ENCODE measurements around the gene HK2.

The HK2 gene

DNA sequence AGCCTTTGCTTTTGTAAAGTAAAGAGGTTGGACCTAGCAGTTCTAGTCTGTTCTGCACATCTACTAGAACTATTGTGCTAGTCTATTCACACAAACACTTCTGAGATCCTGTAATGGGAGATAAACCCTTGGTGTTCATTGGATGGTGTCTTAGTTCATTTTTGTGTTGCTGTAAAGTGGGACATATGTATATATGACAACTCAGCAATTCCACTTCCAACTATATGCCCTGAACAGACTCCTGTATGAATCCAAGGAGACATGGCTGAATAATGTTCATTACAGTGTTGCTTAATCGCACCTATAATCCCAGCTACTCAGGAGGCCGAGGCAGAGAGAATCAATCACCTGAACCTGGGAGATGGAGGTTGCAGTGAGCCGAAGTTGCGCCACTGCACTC, 23.3 kb downstream of the HK2 start:
- no peak for DNase-seq

DNA sequence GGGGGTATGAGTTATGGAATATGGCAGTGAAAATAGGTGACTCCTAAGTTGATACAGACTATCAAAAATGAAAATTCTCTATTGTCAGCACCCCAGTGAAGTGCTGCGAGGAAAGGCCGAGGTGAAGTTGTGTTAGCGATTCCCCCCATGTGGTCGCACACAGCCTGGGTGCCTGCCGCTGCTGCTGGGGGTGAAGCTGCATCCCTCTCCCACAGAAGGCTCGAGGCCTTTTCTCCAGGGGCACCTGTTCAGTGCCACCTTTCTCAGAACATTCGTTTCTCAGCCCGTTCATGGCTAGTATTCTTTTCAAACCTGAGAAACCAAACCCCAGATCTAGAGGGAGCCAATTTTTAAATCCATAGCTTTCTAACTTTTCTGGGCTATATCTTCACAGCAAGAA, 23.8 kb downstream of the HK2 start:
- DNase-seq: no peak

DNA sequence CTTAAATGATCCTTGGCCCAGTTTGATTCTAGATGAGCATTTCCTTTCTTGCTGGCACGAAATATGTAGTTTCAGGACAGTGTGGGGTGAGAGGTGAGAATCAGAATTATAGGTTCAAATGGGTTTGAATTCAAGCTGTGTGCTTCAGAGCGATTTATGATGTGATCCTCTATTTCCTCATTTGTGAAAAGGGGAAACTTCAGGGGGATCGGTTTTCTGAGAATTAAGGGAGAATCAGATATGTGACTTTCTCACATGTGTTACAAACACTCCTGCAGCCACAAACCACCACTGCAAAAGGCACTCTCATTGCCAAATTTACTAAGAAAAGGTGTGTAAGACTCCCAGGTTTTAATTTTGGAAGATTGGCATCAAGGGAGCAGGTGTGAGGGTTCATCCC, 24.4 kb downstream of the HK2 start:
- DNase-seq: no peak

DNA sequence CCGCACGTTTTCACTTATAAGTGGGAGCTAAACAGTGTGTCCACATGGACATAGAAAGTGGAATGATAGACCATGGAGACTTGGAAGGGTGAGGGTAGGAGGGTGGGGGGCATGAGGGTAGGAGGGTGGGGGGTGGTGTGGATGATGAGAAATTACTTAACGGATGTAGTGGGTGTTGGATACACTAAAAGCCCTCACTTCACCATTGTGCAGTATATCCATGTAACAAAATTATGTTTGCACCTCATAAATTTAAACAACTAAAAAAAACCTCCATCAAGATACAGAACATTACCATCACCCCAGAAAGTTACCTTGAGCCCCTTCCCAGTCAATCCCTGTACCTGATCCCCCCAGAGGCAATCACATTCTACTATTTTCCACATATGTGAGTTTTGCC, 26.2 kb downstream of the HK2 start:
- DNase-seq: no peak

DNA sequence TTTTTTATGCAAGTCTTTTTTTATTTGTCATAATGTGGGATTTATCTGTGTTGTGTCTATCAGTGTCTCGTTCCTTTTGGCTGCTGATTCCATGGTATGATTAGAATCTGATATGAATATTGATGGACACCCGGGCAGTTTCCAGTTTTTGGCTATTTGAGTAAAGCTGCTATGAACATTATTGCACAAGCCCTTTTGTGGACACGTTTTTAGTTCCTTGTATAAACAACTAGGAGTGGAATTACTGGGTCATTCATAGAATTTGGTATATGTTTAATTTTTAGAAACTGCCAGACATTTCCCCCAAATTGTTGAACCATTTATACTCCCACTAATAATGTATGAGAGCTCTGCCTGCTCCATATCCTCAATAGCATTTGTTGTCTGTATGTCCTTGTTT, 26.6 kb downstream of the HK2 start:
- no peak for DNase-seq

DNA sequence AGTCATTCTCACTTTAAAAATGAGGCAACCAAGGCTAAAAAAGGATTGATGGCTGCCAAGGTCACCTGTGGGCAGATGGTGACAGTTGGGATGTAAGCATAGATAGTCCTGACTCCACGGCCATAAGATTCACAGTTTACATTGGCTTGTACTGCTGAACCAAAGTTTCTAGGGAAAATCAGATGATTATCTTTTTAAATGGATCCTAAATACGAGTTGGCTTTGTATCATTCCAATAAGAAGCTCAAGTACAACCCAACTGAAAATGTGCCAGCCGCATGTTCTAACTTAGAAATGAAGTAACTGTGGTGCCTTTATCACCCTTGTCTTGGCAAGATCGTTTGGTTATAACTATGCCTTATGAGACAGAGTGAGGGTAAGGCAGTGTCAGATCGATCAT, 27.6 kb downstream of the HK2 start:
- no peak for DNase-seq

DNA sequence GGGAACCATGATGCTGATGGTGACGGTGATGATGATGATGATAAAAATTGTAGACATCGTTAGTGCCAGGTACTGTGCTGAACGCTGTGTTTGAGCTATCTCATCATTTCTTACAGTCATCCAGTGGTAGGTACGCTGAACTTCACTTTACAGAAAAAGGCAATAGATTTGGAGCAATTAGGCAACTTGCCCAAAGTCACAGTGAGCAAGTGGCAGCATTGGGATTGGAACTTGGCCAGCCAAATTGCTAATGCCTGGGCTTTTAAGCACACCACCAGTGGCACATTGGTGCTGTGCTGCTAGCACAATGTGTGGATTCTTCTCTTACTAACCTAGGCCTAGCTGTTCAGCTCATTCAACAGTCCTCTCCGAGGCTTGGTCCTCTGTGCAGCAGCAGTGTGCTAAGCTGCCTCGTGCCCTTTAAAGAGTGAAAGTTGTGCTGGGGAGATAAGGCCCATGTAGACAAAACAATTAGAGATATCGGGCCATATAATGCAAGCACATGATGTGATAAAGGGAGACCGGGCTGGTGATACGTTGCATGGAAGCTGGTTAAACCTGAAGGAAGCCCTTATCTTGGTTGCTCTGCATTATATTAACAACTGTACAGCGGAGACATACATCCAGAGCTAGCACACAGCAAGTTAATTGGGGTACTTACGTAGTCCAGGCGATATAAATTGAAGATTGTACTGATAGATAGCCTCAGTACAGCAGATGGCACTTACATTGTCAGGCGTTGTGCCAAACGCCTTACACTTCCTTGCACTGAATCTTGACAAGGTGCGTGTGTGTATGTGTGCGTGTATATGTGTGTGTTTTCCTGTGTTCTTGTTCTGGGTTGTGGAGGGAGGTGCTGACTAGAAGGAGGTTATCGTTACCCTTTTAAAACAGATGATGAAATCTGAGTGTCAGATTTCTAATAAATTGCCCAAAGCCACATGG, 28.4 kb downstream of the HK2 start:
- no peak for DNase-seq

DNA sequence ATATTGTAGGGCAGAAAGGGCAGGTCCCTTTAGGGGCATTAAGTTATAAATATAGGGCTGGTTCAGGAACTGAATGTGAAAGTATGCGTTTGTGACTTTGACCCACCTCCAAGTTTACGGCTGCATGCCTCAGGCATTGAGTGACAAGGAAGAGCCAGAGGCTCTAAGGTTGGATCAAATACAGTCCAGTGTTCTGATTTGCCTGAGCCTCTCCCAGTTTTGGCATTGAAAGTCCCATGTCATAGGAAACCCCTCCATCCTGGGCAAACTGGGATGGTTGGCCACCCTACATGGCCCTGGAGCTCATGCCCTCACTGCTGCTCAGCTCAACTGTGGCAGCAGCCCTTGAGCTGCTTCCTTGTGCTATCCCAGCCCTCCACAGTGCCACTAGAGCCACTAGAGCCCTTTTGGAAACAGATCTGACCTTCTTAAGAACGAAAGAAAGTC, 29.9 kb downstream of the HK2 start:
- no peak for DNase-seq

DNA sequence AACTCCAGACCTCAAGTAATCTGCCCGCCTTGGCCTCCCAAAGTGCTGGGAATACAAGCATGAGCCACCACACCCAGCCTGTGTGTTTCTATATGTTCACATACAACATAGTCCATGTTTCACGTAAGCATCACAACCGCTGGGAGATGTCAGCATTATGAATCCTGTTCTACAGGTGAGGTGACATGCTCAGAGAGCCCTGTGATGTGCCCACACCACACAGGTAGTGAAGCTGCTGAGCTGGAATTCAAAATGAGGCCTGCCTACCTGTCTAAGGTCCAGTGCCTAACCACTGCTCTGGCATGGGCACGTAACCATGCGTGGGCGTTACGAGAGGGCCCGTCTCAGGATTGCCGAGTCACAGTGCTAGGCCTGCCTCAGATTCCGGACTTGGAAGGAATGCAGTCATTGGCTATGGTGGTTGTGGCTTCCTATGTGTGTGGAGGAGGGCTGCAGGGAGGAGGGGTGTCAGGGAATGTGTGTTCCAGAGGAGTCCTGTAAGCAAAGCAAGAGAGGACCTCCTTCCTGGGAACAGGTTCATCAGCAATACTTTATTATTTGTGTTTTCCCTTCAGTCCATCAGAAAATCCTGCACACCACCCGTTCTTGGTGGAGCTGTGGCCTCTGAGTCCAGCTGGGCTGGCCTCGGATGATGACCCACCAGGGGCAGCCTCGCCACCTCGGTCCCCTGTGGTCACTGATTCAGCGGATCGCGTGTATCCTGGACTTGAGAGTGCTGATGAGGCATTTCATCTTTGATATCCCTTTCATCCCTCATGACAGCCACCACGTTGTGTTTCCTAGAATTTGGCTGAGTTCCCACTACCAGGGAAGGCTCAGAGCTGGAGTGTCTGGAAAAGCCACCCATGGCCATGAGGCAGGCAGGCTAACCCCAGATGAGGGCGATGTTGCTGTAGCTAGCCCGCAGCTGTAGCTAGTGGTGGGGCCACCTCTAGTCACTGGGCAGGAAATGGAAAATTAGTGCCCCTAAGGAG, 31.1 kb downstream of the HK2 start:
- no peak for DNase-seq

DNA sequence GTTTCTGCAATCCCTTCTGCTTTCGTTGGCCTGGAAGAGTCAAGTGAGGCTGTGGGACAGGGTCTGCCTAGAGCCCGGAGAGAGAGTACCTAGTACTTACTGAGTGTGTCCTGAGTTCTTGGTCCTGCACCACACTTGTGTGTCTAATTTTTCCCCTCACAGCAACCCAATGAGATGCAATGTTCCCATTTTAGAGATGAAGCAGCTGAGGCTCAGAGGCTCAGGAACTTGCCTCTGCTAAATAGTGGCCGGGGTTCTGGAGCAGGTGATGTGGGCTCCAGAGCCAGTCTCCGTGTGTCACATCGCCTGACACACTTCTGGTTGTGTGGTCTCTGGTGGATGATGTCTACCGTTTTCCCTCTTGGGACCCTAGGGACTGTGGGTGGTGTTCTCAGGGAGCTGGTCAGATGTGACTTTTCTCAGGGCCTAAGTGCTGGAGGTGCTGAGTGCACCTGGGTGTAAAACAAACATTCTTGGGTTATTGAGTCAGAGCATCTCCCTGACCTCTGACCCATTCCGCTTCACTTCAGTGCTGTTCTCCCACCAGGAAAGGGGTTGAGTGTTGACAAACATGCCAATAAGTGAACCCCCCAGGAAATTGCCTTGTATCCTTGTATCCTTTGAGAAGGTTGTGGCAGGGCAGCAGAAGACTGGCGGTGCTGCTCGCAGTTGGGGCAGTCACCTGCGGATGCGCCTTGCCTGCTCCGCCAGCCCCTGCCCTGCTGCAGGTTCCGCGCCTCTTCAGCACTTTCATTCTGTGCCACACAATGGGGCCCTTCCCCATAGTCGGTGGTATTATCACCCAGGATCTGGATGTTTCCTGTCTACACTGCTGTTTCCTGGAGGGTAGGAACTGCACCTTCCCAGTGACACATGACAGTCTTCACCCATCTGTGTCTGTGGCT, 32.1 kb downstream of the HK2 start:
- DNase-seq: no peak

DNA sequence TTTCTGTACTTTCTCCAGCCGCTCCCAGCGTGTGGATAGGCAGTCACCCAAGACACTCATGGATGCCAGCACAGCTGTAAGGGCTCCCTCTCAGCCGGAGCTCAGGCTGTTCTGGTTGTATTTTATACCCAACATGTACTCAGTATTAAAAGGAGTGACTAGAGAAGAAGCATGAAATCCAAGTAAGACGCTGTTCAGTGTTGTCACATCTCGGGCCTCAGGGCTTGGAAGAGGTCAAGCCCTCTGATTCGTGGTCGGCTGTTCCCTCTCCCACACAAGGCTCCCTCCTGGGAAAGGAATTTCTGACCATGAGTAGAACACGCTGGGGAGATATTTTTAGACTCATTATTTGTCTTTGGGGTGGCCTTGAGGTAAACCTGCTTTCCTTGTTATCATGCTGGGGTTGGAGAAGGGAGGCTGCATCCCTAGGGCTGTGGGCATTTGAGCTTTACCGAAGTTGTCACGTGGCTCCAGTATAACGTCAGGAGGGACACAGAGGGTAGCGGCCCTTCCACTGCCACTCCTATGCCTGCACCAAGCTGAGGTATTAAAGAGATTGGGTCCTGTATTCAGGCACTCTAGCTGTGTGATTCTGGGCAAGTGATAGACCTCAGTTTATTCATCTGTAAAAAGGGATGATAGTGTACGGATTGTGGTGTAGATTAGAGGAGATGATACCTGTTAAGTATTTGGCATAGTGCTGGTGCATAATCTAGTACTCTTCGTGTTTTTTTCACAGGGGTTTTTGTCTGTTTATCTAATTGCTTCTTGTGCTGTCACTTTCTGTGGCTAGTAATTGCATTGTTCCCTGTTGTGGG, 34.1 kb downstream of the HK2 start:
- DNase-seq: no peak

DNA sequence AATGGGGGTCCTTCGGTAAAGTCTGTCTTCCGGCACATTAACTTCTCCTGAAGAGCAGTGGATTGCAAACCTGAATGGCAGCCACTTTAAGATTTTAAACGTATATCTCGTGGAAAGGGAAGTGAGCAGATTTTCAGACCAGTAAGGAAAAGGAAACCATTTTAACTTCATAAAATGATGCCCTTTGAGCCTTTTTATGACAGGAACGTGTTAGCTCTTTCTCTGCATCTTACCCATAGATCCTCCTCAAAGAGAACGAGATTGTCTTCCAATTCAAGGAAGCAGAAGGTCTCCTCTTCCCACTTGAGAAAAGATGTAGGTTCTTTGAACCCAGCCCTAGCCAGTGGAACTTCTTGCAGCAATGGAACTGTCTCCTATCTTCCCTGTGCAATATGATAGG, 35.6 kb downstream of the HK2 start:
- no peak for DNase-seq

DNA sequence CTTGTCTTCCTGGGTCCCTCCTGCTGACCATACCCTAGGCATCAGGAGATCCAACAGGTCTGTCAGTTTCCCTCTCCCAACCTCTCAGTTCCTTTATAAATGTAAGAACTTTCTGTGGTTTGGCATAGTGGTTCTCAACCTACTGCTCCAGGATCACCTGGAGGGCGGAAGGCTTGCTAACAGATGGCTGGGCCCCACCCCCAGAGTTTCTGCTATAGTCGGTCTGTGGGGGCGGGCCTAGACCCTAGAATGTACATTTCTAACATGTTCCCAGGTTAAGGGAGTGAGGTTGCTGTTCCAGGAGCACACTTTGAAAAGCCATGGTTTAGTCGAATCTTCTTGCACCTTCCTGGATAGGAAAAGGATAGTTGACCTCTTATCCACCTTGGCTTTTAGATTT, 37.0 kb downstream of the HK2 start:
- no peak for DNase-seq

DNA sequence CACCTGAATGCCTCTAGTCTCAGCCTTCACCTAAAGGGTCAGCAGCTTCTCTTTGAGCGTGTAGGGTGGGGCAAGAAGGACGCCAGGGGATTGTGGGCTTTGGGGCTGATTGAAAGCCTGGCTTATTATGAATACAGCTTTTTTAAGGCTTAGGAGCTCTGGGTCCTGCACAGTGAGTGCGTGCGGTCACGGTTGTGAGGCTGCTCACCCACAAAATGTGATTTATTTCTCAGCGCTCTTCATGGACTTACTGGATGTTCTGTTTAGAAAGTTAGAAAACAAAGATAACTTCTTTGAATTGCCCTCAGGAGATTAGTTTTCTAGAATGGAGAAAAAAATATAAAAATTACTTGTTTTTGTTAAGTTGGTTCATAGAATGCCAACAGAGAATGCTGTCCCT, 37.5 kb downstream of the HK2 start:
- DNase-seq: no peak

DNA sequence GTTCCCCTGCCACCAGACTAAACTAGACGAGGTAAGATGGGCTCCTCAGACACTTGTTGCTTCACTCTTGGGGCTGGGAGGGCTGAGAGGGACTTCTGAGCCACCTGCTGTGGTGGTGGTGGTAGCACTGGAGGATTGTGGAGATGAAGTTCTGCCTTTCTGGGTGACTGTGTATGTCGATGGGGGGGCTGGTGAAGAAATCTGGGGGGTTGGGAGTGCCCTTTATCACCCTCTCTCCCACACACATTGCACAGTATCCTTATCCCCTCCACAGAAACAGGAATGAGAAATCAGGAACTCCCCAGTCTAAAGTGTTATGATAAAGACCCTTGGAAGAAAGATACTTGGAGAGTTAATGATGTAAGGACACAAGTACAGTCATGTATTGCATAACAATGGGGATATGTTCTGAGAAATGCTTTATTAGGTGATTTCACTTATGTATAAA, 38.5 kb downstream of the HK2 start:
- DNase-seq: no peak

DNA sequence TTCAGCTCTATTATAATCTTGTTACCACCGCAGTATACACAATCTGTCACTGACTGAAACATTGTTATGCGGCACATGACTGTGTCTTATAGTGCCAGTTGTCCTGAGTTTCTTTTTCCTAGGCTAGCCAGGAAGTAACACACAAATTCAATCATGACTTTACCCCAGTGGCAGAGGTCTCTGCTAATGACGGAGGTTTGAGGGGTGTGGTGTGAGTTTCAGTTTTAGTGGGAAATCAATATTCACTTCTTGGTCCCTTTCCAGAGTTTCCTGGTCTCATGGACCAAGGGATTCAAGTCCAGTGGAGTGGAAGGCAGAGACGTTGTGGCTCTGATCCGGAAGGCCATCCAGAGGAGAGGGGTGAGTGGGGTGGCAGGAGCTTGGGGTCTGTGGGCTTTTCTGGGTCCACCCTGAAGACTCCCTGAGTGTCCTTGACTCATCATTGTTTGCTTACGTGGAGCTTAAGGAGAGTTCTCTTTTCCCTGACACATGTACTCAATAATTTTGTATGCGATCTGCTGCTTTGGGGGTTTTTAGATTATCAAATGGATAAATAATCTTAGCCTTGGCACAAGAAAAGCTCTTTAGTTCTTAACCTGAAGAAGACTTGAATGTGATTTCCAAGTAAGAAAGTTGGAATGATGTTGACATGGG, 39.2 kb downstream of the HK2 start:
- DNase-seq: no peak

DNA sequence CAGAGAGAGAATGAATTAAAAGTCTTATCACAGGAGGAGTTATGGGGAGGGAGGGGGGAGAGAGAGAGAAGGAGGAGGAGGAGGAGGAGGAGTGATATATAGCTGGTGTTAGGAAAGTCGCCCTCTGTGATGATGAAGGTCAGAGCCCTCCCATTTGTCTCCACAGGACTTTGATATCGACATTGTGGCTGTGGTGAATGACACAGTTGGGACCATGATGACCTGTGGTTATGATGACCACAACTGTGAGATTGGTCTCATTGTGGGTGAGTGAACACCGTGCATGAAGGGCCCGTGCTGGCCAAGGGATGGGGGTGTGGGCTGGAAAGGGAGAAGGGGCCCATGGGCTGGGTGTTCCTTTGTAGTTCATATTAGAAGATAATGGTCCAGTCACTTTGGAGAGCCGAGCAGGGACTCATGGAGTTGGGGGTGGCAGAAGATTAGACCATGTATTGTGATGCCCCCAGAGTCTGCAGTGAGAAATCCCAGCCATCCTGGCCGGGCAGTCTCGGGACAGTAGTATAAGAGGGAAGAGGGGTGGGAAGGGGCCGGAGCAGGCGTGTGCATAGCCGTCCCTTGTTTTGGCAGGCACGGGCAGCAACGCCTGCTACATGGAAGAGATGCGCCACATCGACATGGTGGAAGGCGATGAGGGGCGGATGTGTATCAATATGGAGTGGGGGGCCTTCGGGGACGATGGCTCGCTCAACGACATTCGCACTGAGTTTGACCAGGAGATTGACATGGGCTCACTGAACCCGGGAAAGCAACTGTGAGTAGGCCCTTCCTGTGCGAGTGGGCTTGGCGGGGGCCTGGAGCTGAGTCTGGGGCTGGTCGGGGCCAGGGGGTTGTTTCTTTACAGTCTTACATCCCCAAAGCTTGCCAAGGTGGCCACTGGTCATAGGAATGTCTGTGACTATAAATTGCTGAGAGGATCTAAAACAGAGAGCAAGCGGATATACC, 40.0 kb downstream of the HK2 start:
- DNase-seq: no peak

DNA sequence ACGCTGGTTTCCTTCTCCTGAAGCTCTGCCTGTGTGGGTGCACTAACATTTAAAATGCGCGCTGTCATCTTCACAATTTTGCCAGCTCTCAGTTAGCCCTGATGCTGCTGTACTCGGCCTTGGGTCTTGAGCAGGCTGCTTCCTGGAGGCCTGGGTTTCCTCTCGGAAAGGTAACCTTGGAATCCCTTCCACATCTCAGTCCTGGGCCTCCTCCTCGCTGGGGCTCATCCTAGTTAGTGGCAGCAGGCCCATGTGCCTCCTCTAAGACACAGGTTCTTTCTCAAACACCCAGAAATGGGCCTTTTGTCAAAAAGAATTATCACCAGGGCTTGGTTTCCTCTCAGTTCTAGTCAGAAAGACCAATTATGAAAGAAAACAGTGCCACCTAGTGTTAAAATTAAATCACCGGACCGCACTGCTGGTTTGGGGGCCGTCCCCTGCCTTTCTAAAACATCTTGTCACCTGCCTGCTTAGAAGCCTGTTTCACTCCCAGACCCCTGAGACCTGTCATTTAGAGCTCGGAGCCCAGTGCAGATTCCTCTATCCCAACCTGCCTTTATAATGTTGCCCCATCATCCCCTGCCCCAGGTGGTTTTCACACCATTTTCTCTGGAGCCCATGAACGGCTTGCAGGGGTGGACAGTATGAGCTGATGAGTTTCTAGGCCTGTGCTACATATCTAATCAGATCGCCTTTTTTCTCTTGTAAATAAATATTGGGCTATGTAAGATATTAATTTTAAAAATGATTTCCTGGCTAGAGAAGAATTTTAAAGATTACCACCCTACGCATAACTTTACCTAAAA, 42.4 kb downstream of the HK2 start:
- DNase-seq: peak in 10 of 14 donors; percentile 31 to 64 (median 46)

DNA sequence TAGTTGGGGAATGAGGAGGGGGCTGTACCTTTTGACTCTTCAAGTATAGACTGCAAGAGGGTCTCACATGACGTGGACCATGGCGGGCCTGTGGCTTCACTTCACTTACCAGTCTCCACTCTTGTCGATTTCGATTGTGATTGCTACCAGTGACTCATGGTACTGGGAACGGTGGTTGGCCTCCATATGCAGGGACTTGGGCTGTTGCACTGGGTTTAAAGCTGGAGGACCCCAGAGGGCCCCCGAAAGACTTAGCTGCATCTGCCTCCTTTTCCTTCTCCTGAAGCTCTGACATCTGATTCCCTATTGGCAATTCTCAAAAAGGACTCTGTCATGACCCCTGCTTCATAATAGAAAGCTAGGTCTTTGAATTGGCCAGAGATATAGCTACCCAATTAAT, 43.4 kb downstream of the HK2 start:
- DNase-seq: no peak
